ENCODE results near the gene TNFAIP8.

DNA sequence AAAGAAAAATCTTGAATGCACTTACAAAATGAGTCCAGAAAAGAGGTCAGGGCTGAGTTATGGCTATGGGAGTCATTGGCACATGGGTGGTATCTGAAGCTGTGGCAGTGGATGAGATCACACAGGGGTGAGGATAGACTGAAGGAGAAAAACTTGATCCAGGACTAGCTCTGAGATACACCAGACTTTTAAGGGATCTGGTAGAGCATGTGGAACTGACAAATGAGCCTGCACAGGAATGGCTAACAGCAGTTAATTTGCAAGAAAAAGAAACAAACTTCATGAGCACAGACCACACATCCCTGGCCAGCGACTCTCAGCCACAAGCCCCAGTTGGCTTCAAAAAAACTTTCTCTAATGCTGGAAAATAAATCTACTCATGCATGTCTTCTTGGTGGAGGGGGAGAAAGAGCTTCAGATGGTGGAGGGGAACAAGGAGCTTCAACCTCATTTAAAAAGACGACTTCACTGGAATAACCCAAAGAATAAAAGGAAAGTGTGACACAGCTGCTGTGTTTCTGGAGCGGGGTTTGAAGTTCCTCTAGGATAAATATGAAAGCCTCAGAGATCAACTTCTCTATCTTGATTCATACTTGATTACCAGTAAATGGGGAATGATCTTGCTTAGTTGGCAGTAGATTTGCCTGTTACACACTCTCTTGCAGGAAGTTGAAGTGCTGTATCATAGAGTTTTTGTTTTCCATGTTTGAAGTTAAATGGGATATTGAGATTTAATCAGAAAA, 33.6 kb downstream of the TNFAIP8 start:
- TF ChIP-seq CTCF (IDR thresholded peaks at IDR 0.05) (no peak), TP53 (CRISPR knock-in tag; IDR thresholded peaks at IDR 0.05) (no peak), ZNF416 (CRISPR knock-in tag; IDR thresholded peaks at IDR 0.05) (no peak)
- TF ChIP-seq, protein P1, sequence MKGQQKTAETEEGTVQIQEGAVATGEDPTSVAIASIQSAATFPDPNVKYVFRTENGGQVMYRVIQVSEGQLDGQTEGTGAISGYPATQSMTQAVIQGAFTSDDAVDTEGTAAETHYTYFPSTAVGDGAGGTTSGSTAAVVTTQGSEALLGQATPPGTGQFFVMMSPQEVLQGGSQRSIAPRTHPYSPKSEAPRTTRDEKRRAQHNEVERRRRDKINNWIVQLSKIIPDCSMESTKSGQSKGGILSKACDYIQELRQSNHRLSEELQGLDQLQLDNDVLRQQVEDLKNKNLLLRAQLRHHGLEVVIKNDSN (CRISPR knock-in tag; IDR thresholded peaks at IDR 0.05), result no peak
- TF ChIP-seq, protein P2, sequence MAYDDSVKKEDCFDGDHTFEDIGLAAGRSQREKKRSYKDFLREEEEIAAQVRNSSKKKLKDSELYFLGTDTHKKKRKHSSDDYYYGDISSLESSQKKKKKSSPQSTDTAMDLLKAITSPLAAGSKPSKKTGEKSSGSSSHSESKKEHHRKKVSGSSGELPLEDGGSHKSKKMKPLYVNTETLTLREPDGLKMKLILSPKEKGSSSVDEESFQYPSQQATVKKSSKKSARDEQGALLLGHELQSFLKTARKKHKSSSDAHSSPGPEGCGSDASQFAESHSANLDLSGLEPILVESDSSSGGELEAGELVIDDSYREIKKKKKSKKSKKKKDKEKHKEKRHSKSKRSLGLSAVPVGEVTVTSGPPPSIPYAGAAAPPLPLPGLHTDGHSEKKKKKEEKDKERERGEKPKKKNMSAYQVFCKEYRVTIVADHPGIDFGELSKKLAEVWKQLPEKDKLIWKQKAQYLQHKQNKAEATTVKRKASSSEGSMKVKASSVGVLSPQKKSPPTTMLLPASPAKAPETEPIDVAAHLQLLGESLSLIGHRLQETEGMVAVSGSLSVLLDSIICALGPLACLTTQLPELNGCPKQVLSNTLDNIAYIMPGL (CRISPR knock-in tag; IDR thresholded peaks at IDR 0.05), result no peak

All from WTC11 (cell line).